ENCODE data around the gene DLG3.

DNA sequence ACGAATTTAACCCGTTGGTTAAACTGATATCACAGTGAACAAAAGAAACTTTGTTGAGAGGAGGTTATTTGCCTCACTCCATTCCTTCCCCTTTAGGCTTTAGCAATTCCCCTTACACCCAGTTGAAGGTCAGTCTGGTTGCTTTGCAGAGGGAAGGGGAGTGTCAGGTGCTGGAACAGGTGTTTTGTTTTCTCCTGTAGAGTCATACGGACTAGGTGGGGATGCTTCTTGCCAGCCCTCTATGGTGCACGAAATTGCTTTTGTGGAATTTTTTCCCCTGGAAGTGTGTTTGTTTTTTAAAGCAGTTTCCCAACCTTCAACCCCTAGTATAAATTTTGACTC, 33.1 kb downstream of the DLG3 start:
- TF ChIP-seq, protein P1, sequence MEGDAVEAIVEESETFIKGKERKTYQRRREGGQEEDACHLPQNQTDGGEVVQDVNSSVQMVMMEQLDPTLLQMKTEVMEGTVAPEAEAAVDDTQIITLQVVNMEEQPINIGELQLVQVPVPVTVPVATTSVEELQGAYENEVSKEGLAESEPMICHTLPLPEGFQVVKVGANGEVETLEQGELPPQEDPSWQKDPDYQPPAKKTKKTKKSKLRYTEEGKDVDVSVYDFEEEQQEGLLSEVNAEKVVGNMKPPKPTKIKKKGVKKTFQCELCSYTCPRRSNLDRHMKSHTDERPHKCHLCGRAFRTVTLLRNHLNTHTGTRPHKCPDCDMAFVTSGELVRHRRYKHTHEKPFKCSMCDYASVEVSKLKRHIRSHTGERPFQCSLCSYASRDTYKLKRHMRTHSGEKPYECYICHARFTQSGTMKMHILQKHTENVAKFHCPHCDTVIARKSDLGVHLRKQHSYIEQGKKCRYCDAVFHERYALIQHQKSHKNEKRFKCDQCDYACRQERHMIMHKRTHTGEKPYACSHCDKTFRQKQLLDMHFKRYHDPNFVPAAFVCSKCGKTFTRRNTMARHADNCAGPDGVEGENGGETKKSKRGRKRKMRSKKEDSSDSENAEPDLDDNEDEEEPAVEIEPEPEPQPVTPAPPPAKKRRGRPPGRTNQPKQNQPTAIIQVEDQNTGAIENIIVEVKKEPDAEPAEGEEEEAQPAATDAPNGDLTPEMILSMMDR (conservative IDR thresholded peaks at IDR 0.05; ENCODE audit: low read length): no peak
- TF ChIP-seq EZH2phosphoT487 (IDR thresholded peaks at IDR 0.05; ENCODE audit: borderline replicate concordance): no peak
